HG02623 (cell line): ENCODE results near the gene ZNF804B.

Source experiments
- ATAC-seq: cut with Tn5 transposase; IDR thresholded peaks from one replicate; pipeline ENCODE4 v1.9.1; 2021; ENCODE audit warnings: moderate library complexity; ENCODE audit not compliant: unreplicated experiment

The ZNF804B gene

GRCh38 chr7:89247207-89247606 is 487.7 kb downstream of the ZNF804B start:
- ATAC-seq: no peak

DNA sequence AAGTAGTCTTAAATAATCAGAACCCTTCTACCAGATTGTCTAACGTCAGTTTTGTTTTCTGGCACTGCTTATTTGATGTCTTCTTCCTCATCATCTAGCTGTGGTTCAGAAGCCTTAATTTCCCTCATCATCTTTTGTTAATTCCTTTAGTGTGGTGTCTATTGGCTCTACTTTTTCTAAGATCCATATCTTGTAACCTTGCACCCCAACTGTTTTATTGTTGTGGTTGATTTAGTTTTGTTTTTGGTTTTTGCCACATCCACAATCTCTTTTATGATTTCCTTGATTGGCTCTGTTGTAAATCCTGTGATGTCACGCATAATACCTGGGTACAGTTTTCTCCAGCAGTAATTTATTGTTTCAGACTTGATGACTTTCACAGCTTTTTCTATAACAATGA is 499.6 kb downstream of the ZNF804B start:
- ATAC-seq: no peak

DNA sequence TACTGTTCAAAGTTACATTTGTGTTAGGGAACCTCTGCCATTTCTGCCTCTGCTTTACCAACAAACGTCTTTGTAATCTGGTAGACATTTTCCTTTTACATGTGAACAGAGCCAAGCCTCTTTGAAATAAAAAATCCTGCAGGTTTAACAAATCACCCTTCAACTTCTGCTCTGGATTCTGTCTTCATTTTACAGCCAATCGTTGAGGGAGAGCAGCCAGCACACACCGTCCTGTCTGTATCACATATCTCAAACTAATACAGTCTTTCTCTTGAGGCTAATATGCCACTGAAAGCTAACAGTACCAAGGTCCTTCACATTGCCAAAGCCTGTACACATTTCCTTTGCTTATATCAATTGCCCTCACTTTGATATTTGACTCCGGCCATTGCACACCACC is 504.6 kb downstream of the ZNF804B start:
- no peak for ATAC-seq

GRCh38 chr7:89265631-89266030 is 506.1 kb downstream of the ZNF804B start:
- ATAC-seq: no peak

GRCh38 chr7:89283302-89283701 is 523.8 kb downstream of the ZNF804B start:
- no peak for ATAC-seq

GRCh38 chr7:89308535-89308934 is 549.0 kb downstream of the ZNF804B start:
- no peak for ATAC-seq

DNA sequence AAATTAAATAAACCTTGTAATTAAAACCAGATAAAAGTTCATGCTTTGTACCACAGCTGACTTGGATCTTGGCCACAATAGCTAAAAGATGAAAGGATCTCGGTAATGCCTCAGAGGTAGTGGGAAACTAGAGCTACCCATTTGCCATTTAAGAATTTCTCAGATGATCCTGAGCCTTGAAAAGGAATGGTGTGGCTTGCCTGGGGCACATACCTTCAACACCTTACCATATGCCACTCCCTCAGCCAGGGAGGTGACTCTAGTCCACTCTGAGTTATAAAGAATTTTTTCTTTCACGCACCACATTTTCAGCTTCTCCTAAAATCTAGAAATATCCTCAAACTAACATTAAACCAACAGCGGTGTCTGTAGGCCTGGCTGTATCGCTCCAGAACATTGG is 552.4 kb downstream of the ZNF804B start:
- no peak for ATAC-seq

- no peak for ATAC-seq
Observed at GRCh38 chr7:89312551-89312950, 553.1 kb downstream of the ZNF804B start.

GRCh38 chr7:89316584-89317251 is 557.2 kb downstream of the ZNF804B start:
- ATAC-seq: no peak

GRCh38 chr7:89332026-89332425 is 572.5 kb downstream of the ZNF804B start:
- no peak for ATAC-seq

DNA sequence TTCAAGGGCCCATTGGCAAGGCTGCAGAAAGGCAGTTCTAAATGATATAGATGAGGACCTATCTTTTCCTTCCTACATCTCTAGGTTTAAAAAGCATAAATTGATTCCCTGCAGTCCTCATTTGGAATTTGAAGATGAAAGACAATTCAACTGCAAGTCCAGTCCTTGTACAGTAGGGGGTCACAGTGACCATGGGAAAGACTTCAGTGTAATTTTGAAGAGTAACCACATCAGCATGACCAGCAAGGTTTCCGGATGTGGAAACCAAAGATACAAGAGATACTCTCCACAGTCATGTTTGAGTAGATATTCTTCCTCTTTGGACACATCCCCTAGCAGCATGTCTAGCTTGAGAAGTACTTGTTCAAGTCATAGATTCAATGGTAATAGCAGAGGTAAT is 575.3 kb downstream of the ZNF804B start:
- ATAC-seq: no peak

DNA sequence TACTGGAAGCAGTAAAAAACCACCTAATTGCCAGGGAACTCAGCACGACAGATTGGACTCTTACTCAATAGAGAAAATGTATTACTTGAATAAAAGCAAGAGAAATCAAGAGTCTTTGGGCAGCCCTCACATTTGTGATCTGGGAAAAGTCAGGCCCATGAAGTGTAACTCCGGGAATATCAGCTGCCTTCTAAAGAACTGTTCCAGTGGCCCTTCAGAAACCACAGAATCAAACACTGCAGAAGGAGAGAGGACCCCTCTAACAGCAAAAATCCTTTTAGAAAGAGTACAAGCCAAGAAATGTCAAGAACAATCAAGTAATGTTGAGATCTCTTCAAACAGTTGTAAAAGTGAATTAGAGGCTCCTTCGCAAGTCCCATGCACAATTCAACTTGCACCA is 576.0 kb downstream of the ZNF804B start:
- ATAC-seq: no peak

DNA sequence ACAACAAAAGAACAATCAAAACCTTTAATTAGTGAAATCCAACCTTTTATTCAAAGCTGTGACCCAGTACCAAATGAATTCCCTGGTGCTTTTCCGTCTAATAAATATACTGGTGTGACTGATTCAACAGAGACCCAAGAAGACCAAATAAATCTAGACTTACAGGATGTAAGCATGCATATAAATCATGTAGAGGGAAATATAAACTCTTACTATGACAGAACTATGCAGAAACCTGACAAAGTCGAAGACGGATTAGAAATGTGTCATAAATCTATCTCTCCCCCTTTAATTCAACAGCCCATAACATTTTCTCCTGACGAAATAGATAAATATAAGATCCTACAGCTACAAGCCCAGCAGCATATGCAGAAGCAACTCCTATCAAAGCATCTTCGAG is 576.6 kb downstream of the ZNF804B start:
- no peak for ATAC-seq

GRCh38 chr7:89339748-89340147 is 580.2 kb downstream of the ZNF804B start:
- no peak for ATAC-seq

DNA sequence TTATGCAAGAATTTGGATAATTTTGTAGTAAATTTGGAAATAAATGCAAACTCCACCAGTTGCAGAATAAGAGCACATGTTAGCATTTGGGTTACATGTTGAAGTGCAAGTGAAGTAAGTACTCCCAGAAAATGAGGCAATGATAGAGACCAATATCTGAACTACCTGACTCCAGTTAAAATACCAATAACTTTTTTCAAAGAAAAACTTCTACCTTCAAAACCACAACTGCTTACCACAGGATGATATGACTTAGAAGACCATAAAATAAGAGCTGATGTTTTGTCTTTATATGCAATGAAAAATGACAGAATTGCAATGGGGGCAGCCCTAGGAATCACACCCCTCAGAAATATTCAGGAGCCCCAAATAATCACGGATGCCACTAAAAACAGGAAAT is 597.6 kb downstream of the ZNF804B start:
- ATAC-seq: no peak

GRCh38 chr7:89377219-89377618 is 617.7 kb downstream of the ZNF804B start:
- ATAC-seq: no peak

DNA sequence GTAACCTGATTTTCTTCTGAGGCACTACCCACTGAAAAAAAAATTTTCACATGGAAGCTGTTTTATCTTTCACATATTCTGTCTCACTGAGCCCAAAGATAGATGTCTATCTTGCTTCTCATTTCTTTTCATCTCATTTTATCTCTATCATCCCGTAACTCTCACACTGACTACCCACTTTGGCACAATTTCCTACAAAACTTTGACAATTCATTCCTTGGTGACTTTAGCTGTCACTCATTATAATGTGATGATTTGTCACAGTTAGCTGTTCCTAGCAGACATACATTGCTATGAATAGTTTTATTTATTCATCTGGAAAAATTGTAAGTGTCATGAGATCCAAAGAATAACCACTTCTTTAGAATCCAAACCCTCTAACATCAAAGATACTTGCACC is 625.9 kb downstream of the ZNF804B start:
- no peak for ATAC-seq
